GOT3 (cell line): ENCODE results near the gene COMT.

Source experiments
- DNase-seq: peaks from one replicate; lab custom pipeline; 2025; ENCODE audit warnings: mixed read lengths; lab: John Stamatoyannopoulos, UW

Gene COMT

GRCh38 chr22:19993926-19994325 is 52.4 kb downstream of the COMT start:
- DNase-seq: no peak

- DNase-seq: no peak
These were observed 53.5 kb downstream of the COMT start for GRCh38 chr22:19994851-19995610.

GRCh38 chr22:19995611-19996339 is 54.2 kb downstream of the COMT start:
- no peak for DNase-seq

GRCh38 chr22:19996694-19997384 is 55.3 kb downstream of the COMT start:
- DNase-seq: no peak

- DNase-seq: no peak
These were observed 56.1 kb downstream of the COMT start for GRCh38 chr22:19997561-19998231.

GRCh38 chr22:19998232-19998951 is 56.8 kb downstream of the COMT start:
- DNase-seq: no peak

- DNase-seq: no peak
These were observed 57.6 kb downstream of the COMT start for GRCh38 chr22:19998991-19999820.

GRCh38 chr22:20000246-20001081 is 58.9 kb downstream of the COMT start:
- DNase-seq: no peak

GRCh38 chr22:20001082-20001638 is 59.6 kb downstream of the COMT start:
- DNase-seq: no peak

GRCh38 chr22:20002128-20002527 is 60.6 kb downstream of the COMT start:
- DNase-seq: no peak

- DNase-seq: no peak
These were observed 61.1 kb downstream of the COMT start for GRCh38 chr22:20002636-20003035.

GRCh38 chr22:20003304-20003703 is 61.7 kb downstream of the COMT start:
- DNase-seq: no peak

GRCh38 chr22:20004464-20004863 is 62.9 kb downstream of the COMT start:
- DNase-seq: no peak

- DNase-seq: no peak
These were observed 66.8 kb downstream of the COMT start for GRCh38 chr22:20008221-20008995.

- no peak for DNase-seq
These were observed 67.5 kb downstream of the COMT start for GRCh38 chr22:20009018-20009491.

GRCh38 chr22:20009582-20010306 is 68.2 kb downstream of the COMT start:
- DNase-seq: no peak

- DNase-seq: no peak
These were observed 68.9 kb downstream of the COMT start for GRCh38 chr22:20010307-20011122.
